HG03045 (cell line): Measurements from ENCODE around the gene APOA5.
"Not testable (repeated sequence)": the region's sequence is repeated elsewhere in the genome, so short reads cannot be mapped to it uniquely, and the experiment has no call there.

Experiments used
- ATAC-seq: cut with Tn5 transposase; IDR thresholded peaks from one replicate; pipeline ENCODE4 v1.9.1; 2021; ENCODE audit warnings: mild to moderate bottlenecking, moderate library complexity; ENCODE audit not compliant: unreplicated experiment

APOA5 gene, protein sequence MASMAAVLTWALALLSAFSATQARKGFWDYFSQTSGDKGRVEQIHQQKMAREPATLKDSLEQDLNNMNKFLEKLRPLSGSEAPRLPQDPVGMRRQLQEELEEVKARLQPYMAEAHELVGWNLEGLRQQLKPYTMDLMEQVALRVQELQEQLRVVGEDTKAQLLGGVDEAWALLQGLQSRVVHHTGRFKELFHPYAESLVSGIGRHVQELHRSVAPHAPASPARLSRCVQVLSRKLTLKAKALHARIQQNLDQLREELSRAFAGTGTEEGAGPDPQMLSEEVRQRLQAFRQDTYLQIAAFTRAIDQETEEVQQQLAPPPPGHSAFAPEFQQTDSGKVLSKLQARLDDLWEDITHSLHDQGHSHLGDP

DNA sequence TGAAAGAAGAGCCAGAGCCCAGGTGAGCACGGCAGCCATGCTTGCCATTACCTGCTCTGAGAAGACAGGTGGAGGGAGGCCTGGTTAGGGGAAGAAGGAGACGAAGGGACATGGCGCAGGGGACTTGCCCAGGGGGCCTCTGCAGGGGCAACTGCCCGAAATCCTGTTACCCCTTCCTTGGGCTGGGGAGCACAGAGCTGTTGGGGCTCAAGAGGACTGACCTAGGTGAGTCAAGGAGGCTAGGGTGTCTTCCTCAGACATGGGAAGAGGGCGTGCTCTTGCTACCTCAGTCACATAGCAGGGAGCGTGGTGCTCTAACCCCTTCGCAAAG is at the start of gene APOA5:
Gene APOA5, minus strand, starts transcription at position 67 of the 331 bp plus-strand sequence. Its CDS starts 19 bp downstream, at position 48.
- ATAC-seq, result no peak

DNA sequence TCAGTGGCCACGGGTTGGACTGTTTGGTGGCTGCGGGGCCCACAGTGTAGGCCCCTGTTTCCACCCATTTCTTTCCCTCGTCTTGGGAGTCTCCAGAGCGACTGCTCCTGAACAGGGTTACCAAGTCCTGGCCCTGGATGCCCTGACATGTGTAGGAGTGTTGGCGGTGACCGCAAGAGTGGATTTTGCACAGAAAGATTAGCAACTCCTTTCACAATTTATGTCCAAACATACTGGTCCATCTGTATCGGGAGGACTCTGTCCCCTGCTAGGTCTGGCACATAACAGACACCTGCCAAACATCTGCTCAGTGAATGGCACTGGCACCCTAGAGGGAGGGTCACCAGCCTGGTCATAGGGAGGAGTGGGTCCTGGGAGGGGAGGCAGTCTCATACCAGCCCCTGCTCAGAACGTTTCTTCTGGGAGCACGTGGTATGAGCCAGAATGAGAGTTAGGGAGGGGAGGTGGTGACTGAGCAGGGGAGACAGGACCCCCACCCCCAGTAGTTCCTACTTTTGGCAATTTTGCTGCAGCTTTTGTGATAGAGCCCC is 49.1 kb upstream of the APOA5 start:
- ATAC-seq, result no peak

DNA sequence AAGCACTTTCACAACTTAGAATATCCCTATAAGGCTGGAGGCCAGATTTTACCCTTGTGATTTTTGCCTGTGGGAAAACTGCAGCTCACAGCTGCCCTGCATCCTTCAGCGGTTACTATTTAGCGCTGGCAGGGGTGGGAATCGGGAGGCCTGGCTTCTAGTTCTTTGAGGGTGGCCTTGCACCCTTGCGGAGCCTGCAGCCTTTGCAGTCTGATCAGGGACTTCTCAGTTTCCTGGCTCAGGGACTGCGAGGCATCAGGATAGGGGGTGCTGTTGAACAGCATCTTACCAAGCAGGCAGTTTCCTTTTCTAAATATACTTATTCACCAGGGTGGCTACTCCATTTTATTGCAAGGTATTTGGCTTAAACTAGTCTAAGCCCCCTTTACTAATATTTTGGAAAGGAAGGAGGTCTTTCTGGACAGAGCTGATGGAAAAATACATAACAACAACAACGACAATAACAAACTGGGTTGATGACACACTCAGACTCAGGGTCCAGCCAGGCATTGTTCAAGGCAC is 48.6 kb upstream of the APOA5 start:
- no peak for ATAC-seq

DNA sequence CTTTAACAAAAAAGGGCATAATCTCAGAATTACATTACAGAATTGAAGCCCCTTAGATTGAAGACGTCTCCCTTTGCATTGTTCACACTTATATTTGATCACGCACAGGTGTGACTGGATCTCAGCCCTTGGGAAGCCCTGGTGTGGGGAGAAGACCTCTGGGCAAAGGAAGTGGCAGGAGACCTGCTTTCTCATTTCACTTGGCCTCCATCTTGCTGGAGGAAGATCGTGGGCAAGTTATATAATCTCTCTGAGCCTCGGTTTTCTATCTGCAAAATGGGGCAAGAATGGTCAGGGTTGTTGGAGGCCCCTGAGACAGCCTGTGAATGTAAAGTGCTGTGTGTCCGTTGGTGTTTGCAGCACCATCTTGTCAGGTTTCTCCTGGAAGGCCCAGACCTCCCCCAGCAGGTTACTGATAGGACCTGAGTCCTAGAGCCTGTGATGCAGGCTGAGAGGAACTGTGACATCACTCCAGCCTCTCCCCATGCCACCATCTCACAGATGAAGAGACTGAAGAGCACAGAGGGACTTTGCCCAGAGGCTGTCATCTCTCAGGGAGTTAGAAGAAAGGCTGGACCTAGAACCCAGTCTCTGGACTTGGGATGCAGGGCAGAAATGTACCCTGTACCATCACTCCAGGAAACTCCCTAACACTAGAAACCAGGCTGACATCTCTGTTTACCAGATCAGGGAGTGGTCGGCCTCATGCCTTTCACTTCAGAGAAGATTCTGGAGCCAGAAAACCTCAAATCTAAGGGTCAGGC is 46.8 kb upstream of the APOA5 start:
- no peak for ATAC-seq

DNA sequence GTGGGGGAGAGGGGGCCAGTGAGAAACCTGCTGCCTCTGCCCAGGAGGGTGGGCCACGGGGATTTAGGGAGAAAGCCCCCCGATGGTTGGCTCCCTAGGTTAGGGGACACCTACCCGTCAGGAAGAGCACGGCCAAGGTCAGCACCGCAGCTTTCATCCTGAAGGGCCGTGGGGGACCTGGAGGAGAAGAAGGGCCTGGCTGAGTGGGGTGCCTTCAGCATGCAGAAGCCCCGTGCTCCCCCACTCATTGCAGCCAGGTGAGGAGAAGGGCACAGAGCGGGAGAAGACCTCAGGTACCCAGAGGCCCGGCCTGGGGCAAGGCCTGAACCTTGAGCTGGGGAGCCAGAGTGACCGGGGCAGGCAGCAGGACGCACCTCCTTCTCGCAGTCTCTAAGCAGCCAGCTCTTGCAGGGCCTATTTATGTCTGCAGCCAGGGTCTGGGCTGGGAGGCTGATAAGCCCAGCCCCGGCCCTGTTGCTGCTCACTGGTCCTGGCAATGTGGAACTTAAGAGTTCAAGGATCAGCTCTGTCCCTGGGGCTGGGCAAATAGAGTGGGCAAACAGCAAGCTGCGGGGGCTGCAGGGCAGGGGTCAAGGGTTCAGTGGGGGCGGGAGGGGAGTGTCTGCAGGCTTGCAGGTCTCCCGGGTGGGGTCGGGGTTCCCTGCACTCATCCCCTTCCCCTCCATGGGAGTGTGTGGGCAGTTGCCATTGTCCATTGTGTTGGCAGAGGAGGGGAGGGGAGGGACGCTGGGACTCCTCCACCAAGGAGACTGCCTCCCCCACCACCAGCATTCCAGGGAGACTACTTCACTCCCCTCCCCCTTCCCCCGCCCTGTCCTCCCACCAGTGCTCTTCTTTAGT is 45.8 kb upstream of the APOA5 start, which contains the start of gene APOA1:
Gene APOA1, minus strand, starts transcription at position 392 of the 861 bp plus-strand sequence. Its CDS starts 235 bp downstream, at position 157.
- no peak for ATAC-seq

DNA sequence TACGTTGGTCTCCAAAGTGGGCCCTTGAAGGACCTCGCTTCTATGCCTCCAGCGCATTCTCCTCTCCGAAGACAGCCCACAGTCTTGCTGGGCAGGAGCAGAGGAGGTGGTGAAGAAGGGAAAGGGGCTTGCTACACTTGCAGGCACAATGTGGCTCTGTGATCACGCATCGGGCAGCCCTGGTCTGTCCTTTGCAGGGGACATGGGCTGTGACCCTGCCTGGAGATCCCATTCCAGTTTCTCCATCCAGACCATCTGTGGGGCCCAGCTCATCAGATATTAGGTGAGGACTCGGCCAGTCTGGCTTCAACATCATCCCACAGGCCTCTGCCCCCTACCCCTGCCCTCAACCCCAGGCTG is 44.9 kb upstream of the APOA5 start:
- ATAC-seq, result no peak

DNA sequence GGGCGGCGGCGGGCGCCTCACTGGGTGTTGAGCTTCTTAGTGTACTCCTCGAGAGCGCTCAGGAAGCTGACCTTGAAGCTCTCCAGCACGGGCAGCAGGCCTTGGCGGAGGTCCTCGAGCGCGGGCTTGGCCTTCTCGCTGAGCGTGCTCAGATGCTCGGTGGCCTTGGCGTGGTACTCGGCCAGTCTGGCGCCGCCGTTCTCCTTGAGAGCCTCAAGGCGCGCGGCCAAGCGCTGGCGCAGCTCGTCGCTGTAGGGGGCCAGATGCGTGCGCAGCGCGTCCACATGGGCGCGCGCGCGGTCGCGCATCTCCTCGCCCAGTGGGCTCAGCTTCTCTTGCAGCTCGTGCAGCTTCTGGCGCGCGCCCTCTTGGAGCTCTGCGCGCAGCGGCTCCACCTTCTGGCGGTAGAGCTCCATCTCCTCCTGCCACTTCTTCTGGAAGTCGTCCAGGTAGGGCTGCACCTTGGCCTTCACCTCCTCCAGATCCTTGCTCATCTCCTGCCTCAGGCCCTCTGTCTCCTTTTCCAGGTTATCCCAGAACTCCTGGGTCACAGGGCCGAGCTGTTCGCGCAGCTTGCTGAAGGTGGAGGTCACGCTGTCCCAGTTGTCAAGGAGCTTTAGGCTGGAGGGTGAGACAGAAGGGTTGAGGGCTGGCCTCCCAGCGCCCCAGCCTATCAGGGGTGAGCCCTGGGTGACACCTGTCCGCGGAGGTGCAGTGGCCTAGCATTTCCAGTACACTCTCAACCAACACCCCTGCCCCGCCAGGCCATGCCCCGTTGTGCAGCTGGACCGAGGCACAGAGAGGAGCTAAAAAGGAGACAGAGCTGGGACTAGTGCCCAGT is 44.3 kb upstream of the APOA5 start:
- ATAC-seq, result peak; percentile 66

DNA sequence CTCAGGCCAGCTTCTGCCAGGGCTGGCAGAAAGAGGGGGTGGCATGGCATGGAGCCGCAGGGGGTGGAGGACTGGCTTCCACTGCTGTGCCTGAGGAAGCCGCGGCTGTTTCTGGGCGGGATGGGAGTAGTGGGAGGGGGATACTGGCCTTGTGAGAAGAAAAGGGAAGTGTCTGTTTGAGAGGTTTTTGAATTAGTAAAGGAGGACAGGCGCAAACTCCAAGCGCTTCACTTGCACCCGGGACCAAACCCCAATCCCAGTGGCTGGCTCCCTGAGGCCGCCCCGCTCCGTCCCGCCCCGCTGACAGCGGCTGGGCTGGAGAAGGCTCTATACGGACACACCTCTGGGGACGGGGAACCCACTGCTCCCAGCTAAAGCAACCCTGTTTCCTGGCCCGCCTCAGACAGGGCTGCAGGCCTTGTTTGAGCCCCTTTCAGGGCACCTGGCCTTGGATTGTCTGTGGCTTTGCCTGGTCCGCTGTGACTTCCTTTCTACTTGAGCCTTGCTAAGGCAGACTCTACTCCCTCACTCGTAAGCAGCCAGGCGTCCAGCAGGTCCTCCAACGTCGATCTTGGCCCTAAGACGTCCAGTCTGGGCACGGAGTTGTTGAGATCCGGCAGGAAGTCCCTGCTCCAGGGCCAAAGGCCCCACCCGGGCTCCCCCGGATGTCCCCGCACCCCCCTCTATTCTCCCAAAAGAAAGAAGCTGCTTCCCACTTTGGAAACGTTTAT is 43.5 kb upstream of the APOA5 start:
- ATAC-seq, result peak; percentile 6

DNA sequence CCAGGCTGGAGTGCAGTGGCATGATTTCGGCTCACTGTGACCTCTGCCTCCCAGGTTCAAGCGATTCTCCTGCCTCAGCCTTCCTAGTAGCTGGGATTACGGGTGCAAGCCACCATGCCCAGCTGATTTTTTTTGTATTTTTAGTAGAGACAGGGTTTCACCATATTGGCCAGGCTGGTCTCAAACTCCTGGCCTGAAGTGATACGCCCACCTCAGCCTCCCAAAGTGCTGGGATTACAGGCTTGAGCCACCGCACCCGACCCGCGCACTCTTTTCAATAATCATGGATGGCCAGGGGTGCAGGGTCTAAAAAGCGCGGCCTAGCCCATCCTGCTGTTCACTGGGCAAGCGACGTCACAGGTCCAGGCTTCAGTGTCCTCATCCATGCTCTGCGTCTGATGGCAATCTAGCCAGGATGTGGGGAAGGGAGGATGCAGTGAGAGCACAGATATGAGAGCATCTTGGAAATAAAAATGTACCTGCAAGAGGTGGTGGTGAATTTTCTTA is 42.9 kb upstream of the APOA5 start:
- ATAC-seq, result not testable (repeated sequence)

DNA sequence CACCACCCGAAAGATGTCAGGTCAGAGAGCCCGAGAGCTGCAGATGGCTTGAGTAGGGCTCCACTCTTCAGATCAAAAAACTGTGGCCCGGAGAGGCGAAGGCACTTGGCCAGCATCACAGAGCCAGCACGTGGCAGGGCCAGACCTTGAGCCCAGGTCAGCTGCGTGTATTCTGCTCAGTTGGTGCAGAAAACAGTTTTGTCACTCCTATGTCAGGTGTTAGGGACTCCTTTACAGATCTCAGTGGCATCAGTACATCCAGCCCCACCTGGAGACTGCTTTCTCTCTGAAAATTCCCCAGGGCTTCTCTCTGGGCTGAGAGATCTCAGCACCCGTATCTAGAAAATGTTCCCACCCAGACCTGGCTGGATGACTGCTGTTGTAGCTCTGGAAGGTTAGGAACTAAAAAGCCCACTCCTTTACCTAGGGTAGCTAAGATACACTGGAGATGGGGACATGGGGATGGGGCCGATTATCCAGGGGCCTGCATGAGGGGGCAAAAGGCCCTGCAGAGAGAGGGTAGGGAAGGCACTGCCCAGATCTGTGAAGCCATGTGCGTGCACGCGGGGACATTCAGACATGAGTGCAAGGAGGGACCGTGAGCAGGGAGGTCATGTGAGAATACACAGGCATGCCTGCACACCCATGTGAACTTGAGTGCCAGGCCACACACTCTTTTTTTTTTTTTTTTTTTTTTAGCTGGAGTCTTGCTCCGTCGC is 42.3 kb upstream of the APOA5 start:
- no peak for ATAC-seq

DNA sequence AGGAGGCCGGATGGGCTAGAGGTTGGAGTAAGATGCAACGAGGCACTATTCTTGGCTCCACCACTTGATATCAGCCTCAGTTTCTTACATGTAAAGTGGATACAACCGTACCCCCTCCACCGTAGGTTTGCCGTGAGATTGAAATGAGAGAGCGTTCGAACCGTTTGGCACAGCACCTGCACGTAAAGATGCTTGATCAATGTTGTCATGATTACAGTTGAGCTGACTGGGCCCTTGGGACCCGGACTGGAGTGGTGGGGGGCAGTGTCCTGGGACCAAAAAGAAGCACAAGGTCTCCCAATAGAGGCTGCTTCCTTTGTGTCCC is 41.8 kb upstream of the APOA5 start:
- ATAC-seq, result no peak

DNA sequence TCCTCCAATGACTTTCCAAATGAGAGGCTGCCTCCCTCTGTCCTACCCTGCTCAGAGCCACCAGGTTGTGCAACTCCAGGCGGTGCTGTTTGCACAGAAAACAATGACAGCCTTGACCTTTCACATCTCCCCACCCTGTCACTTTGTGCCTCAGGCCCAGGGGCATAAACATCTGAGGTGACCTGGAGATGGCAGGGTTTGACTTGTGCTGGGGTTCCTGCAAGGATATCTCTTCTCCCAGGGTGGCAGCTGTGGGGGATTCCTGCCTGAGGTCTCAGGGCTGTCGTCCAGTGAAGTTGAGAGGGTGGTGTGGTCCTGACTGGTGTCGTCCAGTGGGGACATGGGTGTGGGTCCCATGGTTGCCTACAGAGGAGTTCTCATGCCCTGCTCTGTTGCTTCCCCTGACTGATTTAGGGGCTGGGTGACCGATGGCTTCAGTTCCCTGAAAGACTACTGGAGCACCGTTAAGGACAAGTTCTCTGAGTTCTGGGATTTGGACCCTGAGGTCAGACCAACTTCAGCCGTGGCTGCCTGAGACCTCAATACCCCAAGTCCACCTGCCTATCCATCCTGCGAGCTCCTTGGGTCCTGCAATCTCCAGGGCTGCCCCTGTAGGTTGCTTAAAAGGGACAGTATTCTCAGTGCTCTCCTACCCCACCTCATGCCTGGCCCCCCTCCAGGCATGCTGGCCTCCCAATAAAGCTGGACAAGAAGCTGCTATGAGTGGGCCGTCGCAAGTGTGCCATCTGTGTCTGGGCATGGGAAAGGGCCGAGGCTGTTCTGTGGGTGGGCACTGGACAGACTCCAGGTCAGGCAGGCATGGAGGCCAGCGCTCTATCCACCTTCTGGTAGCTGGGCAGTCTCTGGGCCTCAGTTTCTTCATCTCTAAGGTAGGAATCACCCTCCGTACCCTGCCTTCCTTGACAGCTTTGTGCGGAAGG is 40.9 kb upstream of the APOA5 start:
- no peak for ATAC-seq

DNA sequence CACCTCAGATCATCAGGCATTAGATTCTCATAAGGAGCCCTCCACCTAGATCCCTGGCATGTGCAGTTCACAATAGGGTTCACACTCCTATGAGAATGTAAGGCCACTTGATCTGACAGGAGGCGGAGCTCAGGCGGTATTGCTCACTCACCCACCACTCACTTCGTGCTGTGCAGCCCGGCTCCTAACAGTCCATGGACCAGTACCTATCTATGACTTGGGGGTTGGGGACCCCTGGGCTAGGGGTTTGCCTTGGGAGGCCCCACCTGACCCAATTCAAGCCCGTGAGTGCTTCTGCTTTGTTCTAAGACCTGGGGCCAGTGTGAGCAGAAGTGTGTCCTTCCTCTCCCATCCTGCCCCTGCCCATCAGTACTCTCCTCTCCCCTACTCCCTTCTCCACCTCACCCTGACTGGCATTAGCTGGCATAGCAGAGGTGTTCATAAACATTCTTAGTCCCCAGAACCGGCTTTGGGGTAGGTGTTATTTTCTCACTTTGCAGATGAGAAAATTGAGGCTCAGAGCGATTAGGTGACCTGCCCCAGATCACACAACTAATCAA is 40.2 kb upstream of the APOA5 start:
- ATAC-seq, result no peak

DNA sequence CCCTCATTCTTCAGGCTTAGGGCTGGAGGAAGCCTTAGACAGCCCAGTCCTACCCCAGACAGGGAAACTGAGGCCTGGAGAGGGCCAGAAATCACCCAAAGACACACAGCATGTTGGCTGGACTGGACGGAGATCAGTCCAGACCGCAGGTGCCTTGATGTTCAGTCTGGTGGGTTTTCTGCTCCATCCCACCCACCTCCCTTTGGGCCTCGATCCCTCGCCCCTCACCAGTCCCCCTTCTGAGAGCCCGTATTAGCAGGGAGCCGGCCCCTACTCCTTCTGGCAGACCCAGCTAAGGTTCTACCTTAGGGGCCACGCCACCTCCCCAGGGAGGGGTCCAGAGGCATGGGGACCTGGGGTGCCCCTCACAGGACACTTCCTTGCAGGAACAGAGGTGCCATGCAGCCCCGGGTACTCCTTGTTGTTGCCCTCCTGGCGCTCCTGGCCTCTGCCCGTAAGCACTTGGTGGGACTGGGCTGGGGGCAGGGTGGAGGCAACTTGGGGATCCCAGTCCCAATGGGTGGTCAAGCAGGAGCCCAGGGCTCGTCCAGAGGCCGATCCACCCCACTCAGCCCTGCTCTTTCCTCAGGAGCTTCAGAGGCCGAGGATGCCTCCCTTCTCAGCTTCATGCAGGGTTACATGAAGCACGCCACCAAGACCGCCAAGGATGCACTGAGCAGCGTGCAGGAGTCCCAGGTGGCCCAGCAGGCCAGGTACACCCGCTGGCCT is 38.7 kb upstream of the APOA5 start:
- ATAC-seq, result no peak

DNA sequence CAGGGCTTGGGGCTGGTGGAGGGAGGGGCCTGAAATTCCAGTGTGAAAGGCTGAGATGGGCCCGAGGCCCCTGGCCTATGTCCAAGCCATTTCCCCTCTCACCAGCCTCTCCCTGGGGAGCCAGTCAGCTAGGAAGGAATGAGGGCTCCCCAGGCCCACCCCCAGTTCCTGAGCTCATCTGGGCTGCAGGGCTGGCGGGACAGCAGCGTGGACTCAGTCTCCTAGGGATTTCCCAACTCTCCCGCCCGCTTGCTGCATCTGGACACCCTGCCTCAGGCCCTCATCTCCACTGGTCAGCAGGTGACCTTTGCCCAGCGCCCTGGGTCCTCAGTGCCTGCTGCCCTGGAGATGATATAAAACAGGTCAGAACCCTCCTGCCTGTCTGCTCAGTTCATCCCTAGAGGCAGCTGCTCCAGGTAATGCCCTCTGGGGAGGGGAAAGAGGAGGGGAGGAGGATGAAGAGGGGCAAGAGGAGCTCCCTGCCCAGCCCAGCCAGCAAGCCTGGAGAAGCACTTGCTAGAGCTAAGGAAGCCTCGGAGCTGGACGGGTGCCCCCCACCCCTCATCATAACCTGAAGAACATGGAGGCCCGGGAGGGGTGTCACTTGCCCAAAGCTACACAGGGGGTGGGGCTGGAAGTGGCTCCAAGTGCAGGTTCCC is 38.0 kb upstream of the APOA5 start, which contains the start of gene APOC3:
Gene APOC3, plus strand, starts transcription at position 383 of the 659 bp plus-strand sequence. CDS start 676 bp downstream, outside the sequence.
- ATAC-seq, result no peak
